Fibroblast of the aortic adventitia (primary cell): ENCODE results near the gene MROH7. TPM values are rescaled to one million over a fixed set of nuclear protein-coding genes. Genes with fewer than 3 reads are reported as not detected.

Experiments used
- DNase-seq: peaks from one replicate; pipeline ENCODE4 v3.0.0-alpha.2; 2010; ENCODE audit warnings: low read depth
- H3K4me3 ChIP-seq: 2 replicates; pipeline ENCODE4 v1.5.1; 2011; ENCODE audit warnings: low read depth, mild to moderate bottlenecking, control low read depth, low read length, moderate library complexity
- total RNA-seq: library from RNA; depleted of rRNA; stranded (reverse); fragments of >200 nt; gene quantifications from 2 replicates; pipeline ENCODE4 v1.2.3, GENCODE V29; 2012; ENCODE audit warnings: low replicate concordance
- TF ChIP-seq, protein P1 (sequence below): IDR thresholded peaks from 2 replicates; pipeline ENCODE4 v1.5.1; 2011; ENCODE audit warnings: mild to moderate bottlenecking, low read length, control low read depth, inconsistent platforms; ENCODE audit not compliant: insufficient read depth

MROH7 gene
- total RNA-seq, 1 donor: 0.27 TPM

DNA sequence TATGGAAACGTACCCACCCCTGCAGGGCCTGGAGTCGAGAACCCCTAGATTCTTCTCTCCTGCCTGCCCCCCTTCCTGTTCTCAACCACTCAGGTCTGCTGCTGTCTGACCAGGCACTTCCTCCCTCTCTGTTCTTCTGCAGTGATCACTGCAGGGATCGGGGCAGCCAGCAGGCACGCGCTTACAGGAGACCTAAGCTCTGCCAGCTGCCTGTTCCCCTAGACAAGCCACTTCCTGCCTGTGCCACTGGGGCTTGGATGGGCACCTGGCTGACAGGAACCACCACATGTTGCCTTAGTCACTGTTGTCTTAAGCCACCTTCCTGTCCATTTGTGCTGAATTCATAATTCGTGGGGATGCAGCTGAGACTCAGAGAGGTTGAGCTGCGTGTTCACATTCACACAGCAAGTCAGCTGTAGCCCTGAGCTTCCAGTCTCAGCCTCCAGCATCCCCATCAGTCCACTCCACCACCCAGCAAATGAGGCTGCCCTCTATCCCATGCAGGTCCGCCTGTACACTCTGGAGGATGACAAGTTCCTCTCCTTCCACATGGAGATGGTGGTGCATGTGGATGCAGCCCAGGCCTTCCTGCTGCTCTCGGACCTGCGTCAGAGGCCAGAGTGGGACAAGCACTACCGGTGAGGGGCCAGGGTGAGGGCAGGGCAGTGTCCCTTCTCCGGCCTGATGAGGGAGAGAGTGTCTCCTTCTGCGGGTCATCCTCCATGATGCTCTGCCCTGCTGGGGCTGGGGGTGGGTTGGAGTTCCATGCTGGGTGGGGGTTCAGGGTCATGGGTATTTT lies 36.8 kb upstream of the MROH7 start:
- DNase-seq: no peak
- TF ChIP-seq, protein P1, sequence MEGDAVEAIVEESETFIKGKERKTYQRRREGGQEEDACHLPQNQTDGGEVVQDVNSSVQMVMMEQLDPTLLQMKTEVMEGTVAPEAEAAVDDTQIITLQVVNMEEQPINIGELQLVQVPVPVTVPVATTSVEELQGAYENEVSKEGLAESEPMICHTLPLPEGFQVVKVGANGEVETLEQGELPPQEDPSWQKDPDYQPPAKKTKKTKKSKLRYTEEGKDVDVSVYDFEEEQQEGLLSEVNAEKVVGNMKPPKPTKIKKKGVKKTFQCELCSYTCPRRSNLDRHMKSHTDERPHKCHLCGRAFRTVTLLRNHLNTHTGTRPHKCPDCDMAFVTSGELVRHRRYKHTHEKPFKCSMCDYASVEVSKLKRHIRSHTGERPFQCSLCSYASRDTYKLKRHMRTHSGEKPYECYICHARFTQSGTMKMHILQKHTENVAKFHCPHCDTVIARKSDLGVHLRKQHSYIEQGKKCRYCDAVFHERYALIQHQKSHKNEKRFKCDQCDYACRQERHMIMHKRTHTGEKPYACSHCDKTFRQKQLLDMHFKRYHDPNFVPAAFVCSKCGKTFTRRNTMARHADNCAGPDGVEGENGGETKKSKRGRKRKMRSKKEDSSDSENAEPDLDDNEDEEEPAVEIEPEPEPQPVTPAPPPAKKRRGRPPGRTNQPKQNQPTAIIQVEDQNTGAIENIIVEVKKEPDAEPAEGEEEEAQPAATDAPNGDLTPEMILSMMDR: no peak
- H3K4me3 ChIP-seq: no peak overlapping the region

DNA sequence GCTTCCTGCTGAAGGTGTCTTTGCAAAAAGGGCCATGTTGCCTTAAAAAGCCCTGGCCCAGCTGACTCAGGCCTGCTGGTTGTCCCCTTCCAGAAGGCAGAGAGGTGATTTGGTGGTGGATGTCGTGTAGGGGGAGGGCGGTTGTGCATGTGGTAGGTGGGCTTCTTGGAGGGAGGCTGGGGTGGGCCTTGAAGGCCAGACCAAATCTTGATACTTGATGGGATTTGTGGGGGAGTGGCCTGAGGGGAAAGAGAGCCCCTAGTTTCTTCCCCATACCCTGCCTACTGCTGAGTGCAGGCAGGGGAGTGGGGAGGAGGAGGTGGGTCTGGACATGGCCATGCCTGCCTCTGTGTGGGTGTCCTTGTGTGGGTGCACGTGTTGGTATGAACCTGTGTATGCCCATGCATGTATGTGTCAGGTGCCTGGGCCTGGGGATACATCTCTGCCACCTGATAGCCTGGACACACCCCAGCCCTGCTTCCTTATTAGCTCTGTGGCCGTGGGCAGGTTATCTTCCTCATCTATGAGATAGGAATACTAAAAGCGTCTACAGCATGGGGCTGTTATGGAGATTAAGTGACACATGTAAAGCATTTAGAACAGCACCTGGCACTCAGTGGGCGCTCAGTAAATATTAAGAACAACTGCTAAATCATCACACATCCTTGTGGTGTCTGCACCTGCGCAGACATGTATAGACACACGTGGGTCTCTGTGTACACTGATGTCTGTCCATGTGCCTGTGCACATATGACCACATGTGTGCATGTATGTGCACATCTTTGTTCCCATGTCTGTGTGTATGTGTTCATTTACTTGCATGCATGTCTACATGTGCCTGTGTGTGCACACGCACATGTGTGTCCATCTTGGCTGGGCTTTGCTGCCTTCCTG lies 35.2 kb upstream of the MROH7 start:
- DNase-seq: no peak
- TF ChIP-seq, protein P1: no peak
- H3K4me3 ChIP-seq: no peak overlapping the region

DNA sequence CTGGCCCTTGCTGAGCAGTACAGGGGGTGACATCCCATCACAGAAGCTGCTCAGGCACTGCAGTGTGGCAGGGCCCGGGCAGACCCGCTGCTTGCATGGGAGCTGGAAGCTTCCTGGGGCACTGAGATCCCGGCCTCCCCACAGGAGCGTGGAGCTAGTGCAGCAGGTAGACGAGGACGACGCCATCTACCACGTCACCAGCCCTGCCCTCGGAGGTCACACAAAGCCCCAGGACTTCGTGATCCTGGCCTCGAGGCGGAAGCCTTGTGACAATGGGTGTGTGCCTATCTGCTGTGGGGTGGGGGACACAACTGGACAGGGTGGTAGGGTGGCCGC lies 34.6 kb upstream of the MROH7 start:
- no peak overlapping the region for H3K4me3 ChIP-seq
- no peak for DNase-seq
- TF ChIP-seq, protein P1: no peak

DNA sequence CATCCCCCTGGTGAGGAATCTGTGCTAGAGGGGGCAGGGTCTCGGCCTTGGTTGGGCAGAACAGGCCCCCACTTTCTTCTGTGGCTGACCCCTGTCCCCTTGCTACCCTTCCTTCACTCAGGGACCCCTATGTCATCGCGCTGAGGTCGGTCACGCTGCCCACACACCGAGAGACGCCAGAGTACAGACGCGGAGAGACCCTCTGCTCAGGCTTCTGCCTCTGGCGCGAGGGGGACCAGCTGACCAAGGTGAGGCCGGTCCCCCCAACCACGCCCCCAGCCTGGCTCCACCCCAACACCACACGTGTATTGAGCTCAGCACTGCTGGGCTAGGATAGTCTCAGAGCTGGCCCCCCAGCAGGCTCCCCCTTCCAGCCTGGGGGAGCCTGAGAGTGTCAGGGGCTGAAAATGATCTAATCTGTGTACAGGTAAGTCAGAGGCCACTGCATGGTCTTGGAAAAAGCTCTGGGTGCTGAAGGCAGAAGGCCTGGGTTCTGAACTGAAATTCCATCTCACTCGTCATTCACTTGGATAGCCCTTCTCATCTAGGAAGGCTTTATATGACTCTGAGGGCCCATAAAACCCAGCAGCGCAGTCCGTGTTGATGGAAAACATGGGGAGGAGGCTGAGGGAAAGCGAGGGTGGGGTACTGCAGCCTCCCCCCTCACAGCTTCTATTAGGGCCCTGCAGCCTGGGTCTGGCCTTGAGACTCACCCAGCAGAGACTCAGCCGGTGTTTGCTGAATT lies 33.6 kb upstream of the MROH7 start:
- no peak for DNase-seq
- TF ChIP-seq, protein P1: no peak
- H3K4me3 ChIP-seq: no peak overlapping the region

DNA sequence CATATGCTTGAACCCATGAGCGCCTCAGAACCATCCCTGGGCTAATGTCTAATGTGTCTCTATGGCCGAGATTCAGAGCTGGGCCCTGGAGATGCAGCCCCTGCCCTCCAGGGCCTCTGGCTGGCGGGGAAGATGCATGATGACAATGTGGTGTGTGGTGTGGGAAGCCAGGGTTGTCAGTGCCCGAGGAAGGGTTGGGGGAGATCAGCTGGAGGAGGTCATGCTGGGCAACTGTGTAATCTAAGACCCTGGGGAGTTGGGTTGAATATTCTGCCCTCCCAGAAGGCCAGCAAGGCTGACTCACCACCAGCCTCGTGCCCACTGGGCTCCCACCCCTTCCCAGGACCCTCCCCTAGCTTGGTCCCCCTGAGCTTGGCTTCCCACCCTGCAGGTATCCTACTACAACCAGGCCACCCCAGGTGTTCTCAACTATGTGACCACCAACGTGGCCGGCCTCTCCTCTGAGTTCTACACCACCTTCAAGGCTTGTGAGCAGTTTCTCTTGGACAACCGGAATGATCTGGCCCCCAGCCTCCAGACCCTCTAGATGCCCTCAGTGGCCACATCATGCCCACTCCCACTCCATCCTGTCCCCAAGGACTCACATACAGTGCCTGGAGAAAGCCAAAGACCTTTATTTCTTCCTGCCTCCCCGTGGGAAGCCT lies 32.9 kb upstream of the MROH7 start:
- no peak for DNase-seq
- no peak overlapping the region for H3K4me3 ChIP-seq
- TF ChIP-seq, protein P1: no peak

DNA sequence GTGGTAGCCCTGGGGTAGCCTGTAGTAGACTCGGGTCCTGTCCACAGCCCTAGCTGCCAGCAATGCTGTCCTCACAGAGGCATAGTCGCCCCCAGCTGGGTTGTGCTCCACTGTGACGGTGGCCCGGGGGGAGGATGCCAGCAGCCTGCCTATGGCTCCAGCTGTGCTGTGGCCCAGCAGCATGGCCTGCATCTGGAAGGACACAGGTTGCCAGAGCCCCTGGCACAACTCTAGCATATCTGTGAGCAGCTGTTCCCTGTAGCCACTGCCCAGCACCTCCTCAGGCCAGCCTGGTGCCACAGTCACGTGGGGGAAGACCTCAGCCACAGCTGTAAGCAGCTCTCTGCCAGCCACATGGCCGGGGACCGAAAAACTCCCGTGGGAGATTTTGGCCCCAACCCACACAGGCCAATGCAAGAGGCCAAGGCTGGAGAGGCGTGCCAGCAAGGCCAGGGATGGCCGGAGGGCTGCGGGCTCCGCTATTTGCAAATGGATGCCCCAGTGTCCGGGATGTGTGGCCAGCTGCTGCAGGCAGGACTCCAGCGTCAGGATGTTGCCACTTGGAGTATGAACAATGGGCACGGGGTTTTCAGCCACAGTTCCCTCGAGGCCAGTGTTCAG lies 32.2 kb upstream of the MROH7 start:
- TF ChIP-seq, protein P1: no peak
- no peak overlapping the region for H3K4me3 ChIP-seq
- DNase-seq: no peak
